Measurements from ENCODE around the gene CCDC192.

The CCDC192 gene

DNA sequence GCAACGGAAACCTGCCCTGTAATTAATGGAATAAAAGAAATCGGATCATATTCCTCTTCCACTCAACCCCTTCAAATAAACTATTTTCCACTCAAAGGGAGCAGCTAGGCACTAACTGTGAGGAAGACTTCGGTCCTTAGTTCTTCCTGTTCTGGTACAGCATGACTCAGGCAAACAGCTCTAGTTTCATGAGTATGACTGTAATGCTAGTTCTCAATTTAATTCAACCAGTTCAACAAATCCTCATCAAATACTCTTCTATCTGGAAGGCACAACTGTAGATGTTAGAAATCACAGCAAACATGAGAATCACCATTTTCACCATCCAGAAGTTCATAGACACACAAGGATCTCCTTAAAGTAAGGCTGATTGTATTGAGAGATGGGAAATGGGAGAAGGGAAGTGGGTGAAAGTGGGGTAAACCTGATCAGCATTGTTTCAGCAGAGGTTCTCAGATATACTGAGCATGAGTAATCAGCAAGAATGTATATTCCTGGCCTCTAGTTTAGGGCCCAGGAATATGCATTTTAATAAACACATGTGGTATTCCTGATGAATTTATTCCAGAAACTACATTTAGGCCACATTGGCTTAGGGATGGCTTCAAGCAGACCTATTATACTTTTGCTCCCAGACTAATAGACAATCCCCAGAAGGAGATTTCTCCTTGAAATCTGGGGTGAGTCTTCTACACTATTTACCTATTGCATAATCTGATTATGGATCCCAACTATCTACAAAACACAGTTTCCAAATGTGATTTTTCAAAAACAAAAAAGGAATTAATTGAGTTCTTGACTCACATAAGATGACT lies 239.3 kb downstream of the CCDC192 start:
- in situ Hi-C loops (cut with MboI; ENCODE audit: low sequenced_read_pairs), result no loop called here

DNA sequence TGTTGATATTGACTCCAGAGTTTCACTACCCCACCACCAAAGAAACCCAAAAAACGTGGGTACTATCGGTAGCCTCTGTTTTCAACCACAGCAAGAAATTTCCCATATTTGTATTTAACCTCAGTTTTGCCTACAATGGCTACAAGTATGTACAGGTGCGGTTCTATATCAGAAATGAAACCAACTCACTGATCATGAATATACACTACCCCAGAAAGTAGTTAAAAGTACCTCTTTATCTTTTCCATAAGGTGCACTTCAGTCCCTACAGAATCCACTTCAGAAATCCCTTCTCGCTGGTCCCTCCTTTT lies 239.8 kb downstream of the CCDC192 start:
- in situ Hi-C loops (cut with MboI; ENCODE audit: low sequenced_read_pairs), result no loop called here

DNA sequence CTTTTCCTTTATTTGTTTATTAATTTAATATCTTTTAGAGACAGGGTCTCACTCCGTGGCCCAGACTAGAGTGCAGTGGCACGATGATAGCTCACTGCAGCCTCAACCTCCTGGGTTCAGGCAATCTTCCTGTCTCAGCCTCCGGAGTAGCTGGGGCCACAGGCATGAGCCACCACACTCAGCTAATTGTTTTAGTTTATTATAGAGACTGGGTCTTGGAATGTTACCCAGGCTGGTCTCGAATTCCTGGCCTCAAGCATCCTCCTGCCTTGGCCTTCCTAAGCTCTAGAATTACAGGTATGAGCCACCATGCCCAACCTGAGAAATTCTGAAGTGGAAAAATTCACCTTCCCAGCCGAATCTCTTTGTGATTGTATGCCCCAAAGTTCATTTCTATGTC lies 240.9 kb downstream of the CCDC192 start:
- in situ Hi-C loops (cut with MboI; ENCODE audit: low sequenced_read_pairs), result no loop called here

DNA sequence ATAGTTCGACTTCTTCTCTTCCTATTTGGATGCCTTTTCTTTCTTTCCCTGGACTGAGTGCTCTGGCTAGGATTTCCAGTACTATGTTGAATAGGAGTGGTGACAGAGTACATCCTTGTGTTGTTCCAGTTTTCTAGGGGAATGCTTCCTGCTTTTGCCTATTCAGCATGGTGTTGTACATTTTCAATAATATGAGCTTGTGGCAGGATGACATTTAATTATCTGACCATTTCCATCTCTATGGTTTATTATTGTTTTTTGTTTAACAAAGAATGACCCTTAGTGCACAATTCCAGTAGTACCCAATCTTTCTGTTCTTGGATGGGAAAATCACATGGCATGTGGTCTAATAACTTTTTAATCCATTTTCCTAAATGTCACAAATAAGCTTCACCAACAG lies 244.8 kb downstream of the CCDC192 start:
- in situ Hi-C loops (cut with MboI; ENCODE audit: low sequenced_read_pairs), result no loop called here

DNA sequence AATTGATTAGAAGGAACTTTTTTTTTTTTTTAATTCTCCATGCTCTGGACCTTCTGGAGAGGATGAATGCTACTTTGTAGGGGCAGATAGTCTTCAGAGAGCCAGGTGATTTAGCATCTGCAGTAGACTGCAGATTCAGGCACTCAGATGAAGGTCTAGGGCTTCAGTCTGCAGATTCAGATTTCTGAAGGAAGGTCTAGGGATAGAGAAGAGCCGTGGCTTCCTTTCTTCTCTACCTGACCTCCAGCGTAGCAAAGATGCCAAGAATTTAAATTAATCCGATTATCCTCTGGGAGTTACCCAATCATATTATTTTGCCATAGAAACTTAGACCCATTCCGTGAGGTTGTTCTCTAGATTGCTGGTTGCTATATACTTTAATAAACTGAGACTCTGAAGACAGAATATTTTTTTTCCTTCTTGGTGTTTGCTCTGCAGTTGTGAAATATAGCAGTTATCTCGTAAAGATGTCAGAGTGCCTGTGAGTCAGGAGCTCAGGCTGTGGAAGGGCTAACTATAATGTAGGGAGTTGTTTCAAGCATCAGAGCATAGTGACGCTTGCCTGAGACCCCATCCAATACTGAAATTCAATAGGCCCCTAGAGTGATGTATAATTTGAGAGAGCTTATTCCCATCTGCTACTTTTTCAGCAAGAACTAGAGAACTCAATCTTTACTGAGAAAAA lies 247.7 kb downstream of the CCDC192 start:
- in situ Hi-C loops (cut with MboI; ENCODE audit: low sequenced_read_pairs), result no loop called here

DNA sequence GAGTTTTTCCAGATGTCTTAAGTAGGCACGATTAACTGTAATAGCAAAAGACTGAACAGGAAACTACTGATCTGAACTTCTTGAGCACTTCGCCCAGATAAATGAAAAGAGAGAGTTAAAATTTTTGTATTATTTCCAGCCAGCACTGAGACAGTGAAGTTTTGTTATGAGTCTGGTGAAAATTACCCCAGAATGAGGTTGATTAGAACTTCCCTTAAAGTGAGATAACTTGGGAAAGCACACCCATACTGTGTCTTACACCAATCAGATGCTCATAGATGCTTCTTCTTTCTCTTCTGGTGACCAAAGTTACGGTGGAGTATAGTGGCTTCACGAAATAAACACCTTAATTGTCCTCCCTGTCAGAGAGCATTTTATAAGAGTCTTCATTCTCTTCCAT lies 248.6 kb downstream of the CCDC192 start:
- in situ Hi-C loops (cut with MboI; ENCODE audit: low sequenced_read_pairs), result no loop called here

DNA sequence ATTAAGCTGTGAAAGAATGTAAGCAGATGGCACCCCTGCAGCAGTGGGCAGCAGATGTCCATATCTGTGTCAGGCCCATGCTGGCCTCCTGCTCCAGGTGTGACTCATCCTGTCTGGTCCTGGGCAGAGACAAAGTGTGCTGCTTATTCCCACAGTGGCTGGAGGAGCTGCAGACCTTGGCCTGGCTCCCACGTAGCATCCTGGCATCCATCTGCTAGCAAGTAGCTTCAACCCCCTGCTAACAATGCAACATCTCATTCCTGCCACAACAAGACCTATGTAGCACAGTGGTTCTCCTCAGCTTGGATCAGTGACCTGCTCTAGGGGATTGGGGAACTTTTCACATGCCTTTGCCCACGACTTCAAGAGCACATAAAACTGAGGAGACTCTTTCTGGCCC lies 254.0 kb downstream of the CCDC192 start:
- in situ Hi-C loops (cut with MboI; ENCODE audit: low sequenced_read_pairs), result no loop called here

DNA sequence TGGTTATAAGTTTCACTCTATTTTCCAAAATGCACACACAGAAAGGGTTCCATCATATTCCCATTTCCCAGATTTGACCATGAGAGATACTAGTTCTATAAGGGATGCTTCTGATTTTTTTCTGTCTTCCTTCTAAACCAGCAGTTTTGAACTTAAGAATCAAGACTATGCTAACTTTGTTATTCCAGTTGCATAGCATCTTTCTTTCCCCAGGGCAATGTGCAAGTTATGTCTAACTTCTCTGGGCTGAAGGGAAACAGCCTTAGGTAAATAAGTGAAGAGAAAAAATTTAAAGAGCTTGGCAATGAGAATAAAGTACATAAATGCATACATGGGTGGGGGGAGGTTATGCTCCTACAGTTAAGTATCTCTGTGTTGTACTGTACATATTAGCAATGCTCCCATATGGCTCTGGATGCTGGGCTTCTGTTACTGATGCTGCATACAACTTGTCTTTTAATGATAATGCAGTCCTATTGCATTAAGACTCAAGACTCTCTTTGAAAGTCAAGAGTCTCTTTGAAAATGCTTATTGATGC lies 254.6 kb downstream of the CCDC192 start:
- in situ Hi-C loops (cut with MboI; ENCODE audit: low sequenced_read_pairs), result no loop called here

DNA sequence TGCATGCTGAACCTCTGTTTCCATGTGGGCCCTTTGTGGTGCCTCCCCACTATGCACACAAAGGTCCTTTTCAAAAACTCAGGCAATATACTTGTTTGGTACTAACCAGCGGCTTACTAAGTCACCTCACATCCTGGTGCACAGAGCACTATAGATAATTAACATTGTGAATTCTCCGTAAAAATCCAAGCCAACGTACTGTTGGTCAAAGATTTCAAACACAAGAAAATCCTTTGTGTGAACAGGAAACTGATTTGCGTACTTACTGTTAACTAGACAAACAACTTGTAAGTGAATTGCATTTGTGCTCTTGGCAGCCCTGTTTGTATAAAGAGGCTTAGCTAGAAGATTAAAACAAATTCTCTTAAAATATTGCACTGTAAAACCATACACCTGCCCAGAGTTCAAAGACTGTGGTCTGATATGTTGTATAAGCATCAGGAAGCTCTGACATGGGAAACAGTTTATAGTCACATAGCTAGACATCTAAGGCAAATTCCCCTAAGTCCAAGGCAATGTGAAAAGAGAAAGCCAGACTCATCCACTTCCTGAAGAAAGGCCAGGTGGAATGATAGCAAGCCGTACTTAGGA lies 255.3 kb downstream of the CCDC192 start:
- in situ Hi-C loops (cut with MboI; ENCODE audit: low sequenced_read_pairs), result no loop called here

DNA sequence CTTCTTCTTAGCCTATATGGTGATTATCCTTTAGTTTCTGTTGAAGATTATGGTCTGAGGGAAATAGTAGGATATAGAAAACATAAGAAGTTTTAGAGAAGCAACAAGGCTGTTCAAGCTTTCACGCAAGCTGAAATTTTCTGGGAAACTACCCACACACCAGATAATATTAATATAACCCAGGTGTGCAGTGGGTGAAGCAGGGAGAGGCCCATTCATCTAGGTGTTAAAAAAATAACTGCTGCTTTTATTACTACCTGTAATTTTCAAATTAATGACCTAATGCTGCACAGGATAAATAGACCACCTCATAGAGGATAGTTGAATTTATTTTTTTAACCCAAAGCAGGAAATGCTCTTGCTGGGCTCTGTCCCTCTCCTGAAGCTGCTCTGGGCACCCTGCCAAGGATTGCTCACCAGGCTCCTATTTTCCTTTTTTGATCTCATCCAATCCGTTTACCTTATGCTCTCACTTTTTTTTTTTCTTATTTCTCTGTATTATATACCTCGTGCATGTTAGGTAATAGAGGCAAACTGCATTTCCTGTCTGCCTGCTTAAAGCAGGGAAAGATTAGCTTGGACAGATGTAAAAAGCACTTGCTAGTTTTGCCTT lies 256.1 kb downstream of the CCDC192 start:
- in situ Hi-C loops (cut with MboI; ENCODE audit: low sequenced_read_pairs), result no loop called here

DNA sequence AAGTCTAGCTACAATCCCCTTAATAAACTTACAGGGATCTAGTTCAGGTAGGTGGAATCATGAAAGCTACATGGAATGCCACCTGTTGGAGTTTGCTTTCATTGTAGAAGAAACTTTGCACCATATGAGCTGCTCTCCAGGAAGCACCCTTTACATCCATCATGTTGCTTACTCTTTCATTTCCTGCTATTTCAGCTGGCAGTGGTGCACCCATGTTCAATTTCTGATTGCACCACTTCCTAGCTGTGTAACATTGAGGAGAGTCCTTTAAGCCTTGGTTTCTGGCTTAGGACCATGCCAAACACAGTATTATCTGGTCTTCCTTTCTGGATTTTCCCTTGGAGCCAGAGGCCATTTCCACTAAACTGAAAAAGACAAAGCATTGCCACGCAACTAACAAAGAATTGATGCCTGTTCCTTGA lies 257.1 kb downstream of the CCDC192 start:
- in situ Hi-C loops (cut with MboI; ENCODE audit: low sequenced_read_pairs), result no loop called here

DNA sequence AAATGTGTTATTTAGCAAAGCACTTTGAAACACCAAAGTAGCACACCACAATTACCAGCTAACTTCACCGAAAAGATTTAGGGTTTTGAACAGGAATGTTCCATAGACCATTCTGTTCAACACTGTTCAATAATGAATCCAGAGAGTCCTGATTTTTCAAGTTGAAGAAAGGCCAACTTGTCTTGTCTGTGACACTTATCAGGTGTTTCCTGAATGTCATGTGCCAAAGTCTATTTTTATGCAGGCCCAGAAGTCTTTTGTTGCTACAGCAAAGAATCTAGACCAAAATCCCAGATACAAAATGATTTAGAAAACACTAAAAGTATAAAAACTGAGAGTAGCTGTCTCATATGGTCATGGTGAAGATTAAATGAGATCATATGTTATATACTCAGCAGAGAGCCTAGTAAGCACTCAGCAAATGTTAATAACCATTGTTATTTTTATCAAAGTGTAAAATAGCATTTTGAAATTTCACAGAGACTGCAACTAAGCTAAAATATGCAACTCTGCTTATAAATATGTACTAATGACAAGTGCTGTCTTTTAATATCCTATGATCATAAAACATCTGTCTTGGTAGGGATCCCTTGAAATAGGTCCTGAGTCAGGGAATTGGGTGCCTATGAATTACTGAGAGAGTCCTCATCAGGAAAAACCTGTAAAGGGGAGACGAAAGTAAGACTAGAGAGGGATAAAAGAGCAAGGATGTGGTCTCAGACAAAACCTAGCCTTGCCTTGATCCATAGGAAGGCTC lies 258.0 kb downstream of the CCDC192 start:
- in situ Hi-C loops (cut with MboI; ENCODE audit: low sequenced_read_pairs), result no loop called here

DNA sequence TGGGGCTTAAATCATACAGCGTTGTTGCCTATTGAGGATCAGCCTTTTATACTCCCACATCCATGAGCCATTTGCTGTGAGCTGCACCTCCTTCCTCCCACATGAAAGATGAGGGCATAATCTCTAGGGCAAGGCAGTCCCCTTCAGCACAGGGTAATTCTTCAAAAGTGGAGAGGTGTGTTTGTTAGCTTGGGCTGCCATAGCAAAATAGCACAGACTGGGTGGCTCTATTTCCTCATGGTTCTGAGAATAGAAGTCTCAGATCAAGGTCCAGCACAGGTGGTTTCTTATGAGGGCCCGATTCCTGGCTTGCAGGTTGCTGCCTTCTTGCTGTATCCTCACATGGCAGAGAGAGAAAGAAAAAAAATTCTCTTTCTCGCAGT lies 258.6 kb downstream of the CCDC192 start:
- in situ Hi-C loops (cut with MboI; ENCODE audit: low sequenced_read_pairs), result no loop called here

DNA sequence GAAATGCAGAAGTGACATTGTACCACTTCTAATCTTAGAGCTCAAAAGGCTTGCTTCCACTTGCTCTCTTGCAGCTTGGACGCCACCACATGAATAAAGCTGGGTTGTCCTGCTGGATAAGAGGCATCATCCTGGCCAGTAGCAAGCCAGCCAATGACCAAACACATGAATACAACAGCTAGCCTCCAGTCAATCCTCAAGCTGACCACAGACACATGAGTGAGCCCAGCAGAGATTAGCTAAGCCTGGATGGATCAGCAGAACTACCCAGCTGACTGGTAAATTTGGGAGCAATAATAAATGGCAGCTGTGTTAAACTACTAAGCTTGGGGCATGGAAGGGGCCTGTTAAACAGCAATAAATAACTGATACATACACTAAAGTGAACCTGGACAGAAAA lies 259.3 kb downstream of the CCDC192 start:
- in situ Hi-C loops (cut with MboI; ENCODE audit: low sequenced_read_pairs), result no loop called here

DNA sequence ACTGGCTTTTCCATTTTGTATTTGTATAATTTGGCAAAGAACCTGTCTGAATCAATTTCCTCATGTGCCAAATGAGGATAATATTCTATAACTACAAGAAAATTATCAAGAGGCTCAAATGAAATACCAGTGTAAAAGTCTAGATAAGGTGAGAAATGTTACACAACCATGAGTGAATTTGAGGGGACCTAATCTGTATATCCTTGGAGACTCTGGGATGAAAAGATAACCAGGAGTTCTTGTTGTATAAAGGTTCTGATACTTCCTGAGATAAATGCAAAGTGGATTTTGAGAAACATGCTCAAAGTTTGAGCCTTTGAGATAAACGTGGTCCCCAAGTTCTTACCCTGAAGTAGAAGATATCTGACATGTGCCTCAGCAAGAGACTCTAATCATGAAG lies 260.0 kb downstream of the CCDC192 start:
- in situ Hi-C loops (cut with MboI; ENCODE audit: low sequenced_read_pairs), result no loop called here

DNA sequence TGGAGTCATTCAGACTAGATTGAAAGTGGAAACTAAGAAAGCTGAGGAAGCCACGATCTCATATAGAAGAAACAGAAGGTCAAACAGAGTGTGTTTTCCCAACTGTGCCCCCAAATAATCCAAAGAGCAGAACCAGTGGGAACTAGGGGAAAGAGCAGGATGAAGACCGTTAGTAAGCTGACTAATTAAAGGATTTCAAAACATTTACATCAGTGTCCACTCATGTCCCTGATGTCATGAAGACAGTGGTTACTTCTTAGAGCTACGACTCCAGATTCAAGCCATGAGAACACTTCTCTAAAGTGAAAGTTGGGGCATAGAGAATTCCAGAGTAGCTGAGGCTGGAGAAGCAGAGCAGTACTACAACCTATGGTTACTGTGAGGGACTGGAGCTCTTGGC lies 260.7 kb downstream of the CCDC192 start:
- in situ Hi-C loops (cut with MboI; ENCODE audit: low sequenced_read_pairs), result no loop called here

DNA sequence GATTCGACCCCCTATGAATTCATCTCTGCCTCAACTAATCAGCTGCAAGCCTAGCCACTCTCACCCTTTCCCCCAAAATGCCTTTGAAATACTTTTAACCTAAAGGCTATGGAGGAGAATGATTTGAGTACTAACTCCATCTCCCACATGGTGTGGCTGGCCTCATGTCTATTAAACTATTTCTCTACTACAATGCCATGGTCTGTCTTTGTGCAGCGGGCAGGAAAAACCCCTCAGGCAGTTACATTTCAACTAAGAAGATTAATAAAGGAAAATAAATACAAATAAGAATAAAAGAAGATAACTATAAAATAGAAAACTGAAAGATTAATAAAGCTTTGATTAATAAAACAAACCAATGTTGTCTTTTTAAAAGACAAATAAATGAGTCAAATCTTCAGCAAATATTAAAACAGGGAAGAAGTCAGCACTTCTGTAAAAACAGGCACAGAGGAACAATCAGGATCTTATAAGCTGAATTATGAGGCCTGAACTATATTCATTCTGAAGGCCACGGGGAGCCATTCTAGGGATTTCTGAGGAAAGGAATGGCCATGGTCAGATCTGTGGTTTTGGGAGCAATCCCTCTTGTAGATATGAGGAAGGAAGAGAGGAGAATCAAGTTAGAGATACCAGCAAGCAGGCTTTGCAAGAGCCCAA lies 264.3 kb downstream of the CCDC192 start:
- in situ Hi-C loops (cut with MboI; ENCODE audit: low sequenced_read_pairs), result no loop called here

DNA sequence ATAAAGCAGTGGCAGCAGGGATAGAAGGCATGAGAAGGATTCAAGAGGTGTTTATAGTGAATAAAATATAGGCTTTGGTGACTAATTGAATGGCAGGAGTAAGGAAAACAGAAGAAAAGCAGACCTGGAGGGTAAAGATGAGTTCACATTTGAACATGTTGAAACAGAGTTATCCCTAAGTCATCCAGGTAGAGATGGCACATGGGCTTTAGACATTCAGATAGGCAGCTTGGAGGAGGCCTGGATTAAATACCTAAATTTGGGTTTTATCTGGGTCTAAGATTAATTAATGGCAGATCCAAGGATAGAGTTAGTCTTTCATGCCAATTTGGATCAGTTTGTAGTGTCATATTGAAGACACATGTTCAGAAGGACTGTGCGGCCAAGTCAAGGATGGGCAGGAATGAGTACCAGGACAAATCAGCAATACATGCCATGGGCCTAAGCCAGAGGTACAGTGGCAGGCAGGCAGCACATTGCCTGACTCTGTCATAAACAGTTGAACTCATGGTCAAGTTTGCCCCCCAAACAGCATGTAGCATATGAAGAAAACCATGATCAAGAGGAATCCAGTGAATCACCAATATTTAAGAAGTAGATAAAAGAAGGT lies 264.9 kb downstream of the CCDC192 start:
- in situ Hi-C loops (cut with MboI; ENCODE audit: low sequenced_read_pairs), result no loop called here

DNA sequence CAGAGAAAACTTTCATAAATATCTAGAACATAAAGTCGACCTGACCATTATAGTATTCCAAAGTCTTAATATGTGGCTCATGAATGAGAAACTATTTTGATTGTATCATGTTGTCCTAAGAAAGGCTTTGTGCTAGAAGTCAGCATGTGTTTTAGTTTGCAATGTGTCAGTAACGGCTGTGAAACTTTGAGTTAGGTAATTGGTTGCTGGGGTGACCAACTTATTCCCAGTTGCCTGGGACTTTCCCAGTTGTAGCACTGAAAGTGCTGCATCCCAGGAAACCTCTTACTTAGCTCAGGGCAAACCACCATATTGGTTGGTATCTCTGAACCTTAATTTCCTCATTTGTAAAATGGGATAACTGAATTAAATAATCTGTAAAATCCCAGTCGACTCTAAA lies 265.8 kb downstream of the CCDC192 start:
- in situ Hi-C loops (cut with MboI; ENCODE audit: low sequenced_read_pairs), result no loop called here

DNA sequence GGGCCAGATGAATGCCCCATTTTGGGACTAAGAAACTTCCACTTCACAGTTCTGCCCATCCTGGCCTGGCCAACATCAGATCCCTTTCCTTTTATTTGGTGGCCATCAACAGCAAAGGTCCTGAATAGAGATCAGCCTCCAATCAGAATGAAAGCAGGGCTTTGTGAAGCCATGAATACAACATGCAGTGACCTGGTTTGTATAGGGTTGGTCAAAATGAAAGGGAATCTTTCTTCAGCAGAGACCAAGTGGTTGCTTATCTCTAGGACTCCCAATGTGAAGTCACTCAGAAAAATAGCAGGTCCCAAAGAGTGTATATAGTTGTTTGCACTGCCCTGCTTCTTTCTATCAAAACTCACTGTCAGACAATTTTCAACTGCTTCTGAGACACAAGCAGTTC lies 266.5 kb downstream of the CCDC192 start:
- in situ Hi-C loops (cut with MboI; ENCODE audit: low sequenced_read_pairs), result no loop called here

Data from hTERT RPE-1 (cell line).